ENCODE data around the gene CDK14. TPM values are rescaled to one million over a fixed set of nuclear protein-coding genes. Genes with fewer than 3 reads are reported as not detected.

Gene CDK14
- total RNA-seq, 4 donors from 2014 or later, result 0.38 to 3.6 (median 1.3) TPM

DNA sequence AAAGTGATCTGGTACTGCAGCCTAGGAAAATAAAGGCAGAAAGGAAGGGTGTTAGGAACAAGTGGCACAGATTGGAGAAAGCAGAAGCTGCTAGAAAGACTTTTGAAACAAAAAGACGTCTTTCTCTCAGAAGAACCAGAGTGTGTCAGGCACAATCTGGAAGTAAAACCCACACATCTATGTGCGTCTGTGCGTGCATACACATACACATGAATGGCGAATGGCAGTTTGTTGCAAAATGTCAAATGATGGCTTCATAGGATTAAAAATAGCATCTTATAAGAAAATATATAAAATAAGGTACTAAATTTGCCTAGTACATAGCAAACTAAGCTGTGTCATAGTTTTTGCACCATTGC lies 246.3 kb downstream of the CDK14 start:
- TF ChIP-seq POLR2A (IDR thresholded peaks at IDR 0.05), result no peak
- TF ChIP-seq CTCF (IDR thresholded peaks at IDR 0.05), result no peak
- Histone ChIP-seq H3K4me1 (no peaks in the 10 kb centered on the region), H3K4me3 (no peak overlapping the region), H3K27me3 (no peaks in the 10 kb centered on the region), H3K27ac (no peak overlapping the region), H3K9me3 (no peaks in the 10 kb centered on the region), H3K36me3 (no peaks in the 10 kb centered on the region)
- intact Hi-C loops (cut with DNase I), result no loop called here
- DNase-seq, result no peak
- 86% methylated on average over 4 of the region's 4 CpGs for WGBS, 2 donors

- TF ChIP-seq CTCF (IDR thresholded peaks at IDR 0.05), result no peak
- no peak for TF ChIP-seq POLR2A (IDR thresholded peaks at IDR 0.05)
- Histone ChIP-seq H3K9me3 (no peaks in the 10 kb centered on the region), H3K27me3 (no peaks in the 10 kb centered on the region), H3K4me3 (no peak overlapping the region), H3K4me1 (no peaks in the 10 kb centered on the region), H3K27ac (no peak overlapping the region), H3K36me3 (no peaks in the 10 kb centered on the region)
- intact Hi-C loops (cut with DNase I), result no loop called here
- no peak for DNase-seq
Observed at GRCh38 chr7:90843472-90843871, 247.4 kb downstream of the CDK14 start.

- Histone ChIP-seq H3K27ac (no peak overlapping the region), H3K4me1 (no peaks in the 10 kb centered on the region), H3K9me3 (no peaks in the 10 kb centered on the region), H3K4me3 (no peak overlapping the region), H3K36me3 (no peaks in the 10 kb centered on the region), H3K27me3 (no peaks in the 10 kb centered on the region)
- intact Hi-C loops (cut with DNase I), result no loop called here
- DNase-seq, result no peak
- 67 to 74% methylated on average over 1 of the region's 1 CpG for WGBS, 2 donors
- no peak for TF ChIP-seq POLR2A (IDR thresholded peaks at IDR 0.05)
Observed at GRCh38 chr7:90844421-90844820, 248.3 kb downstream of the CDK14 start.

DNA sequence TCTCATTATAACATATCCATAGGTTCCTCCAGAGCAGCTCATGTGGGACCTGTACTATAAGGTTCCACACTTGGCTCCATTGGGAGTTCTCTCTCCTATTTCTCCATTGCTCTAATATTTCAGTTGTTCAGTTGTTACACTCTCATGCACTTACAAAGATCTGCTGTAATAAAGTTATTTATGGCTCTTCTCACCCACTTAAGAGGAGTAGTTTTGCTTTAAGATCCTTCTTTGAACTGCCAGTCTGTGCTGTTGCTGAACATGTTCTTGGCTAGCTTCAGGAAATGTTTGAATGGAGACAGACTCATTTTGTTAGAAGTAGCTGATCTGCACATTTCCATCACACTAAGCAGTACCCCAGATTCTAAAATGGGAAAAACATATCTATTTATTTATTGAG lies 250.1 kb downstream of the CDK14 start:
- no peaks in the 10 kb centered on the region for H3K4me1 ChIP-seq
- H3K4me3 ChIP-seq, result no peak overlapping the region

GRCh38 chr7:90850066-90850465 lies 253.9 kb downstream of the CDK14 start:
- WGBS, 2 donors, result 70 to 100% methylated on average over 1 of the region's 1 CpG
- Histone ChIP-seq H3K9me3 (no peaks in the 10 kb centered on the region), H3K27me3 (no peaks in the 10 kb centered on the region), H3K4me1 (no peaks in the 10 kb centered on the region), H3K27ac (no peak overlapping the region), H3K4me3 (no peak overlapping the region), H3K36me3 (no peaks in the 10 kb centered on the region)
- no peak for TF ChIP-seq CTCF (IDR thresholded peaks at IDR 0.05)
- intact Hi-C loops (cut with DNase I), result no loop called here
- DNase-seq, result no peak

More for the DNA sequence above, 250.1 kb downstream of the CDK14 start:
- H3K36me3 ChIP-seq, result no peaks in the 10 kb centered on the region
- H3K9me3 ChIP-seq, result no peaks in the 10 kb centered on the region
- H3K27me3 ChIP-seq, result no peaks in the 10 kb centered on the region
- DNase-seq, result no peak
- intact Hi-C loops (cut with DNase I), result no loop called here
- no peak overlapping the region for H3K27ac ChIP-seq
- TF ChIP-seq POLR2A (IDR thresholded peaks at IDR 0.05), result no peak
- no peak for TF ChIP-seq CTCF (IDR thresholded peaks at IDR 0.05)

- no peak for TF ChIP-seq POLR2A (IDR thresholded peaks at IDR 0.05)
- no peak for TF ChIP-seq CTCF (IDR thresholded peaks at IDR 0.05)
- WGBS, 2 donors, result 73 to 80% methylated on average over 2 of the region's 2 CpGs
- Histone ChIP-seq H3K27ac (no peak overlapping the region), H3K4me3 (no peak overlapping the region), H3K27me3 (no peaks in the 10 kb centered on the region), H3K36me3 (no peaks in the 10 kb centered on the region), H3K4me1 (no peaks in the 10 kb centered on the region), H3K9me3 (no peaks in the 10 kb centered on the region)
- intact Hi-C loops (cut with DNase I), result no loop called here
- DNase-seq, result no peak
Observed at GRCh38 chr7:90850471-90850870, 254.3 kb downstream of the CDK14 start.

Measured in esophagus squamous epithelium (tissue), 5 donors.